HG03039 (cell line): ENCODE results near the gene SLC41A3.

ENCODE experiments used
- ATAC-seq: cut with Tn5 transposase; IDR thresholded peaks from one replicate; pipeline ENCODE4 v1.9.1; 2021; ENCODE audit warnings: mild to moderate bottlenecking, moderate library complexity; ENCODE audit not compliant: unreplicated experiment

Gene SLC41A3

GRCh38 chr3:126121074-126121473 is 37.1 kb upstream of the SLC41A3 start:
- no peak for ATAC-seq

DNA sequence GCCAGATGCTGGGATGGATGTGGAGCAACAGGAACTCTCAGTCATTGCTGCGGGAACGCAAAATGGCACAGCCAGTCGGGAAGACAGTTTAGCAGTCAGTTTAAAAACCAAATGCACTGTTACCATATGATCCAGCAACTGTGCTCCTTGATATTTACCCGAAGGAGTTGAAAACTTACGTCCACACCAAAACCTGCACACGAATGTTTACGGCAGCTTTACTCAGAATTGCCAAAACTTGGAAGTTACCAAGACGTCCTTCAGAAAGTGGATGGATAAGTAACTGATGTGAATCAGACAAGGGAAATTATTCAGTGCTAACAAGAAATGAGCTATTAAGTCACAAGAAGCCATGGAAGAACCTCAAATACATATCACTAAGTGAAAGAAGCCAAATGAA is 36.1 kb upstream of the SLC41A3 start:
- no peak for ATAC-seq

DNA sequence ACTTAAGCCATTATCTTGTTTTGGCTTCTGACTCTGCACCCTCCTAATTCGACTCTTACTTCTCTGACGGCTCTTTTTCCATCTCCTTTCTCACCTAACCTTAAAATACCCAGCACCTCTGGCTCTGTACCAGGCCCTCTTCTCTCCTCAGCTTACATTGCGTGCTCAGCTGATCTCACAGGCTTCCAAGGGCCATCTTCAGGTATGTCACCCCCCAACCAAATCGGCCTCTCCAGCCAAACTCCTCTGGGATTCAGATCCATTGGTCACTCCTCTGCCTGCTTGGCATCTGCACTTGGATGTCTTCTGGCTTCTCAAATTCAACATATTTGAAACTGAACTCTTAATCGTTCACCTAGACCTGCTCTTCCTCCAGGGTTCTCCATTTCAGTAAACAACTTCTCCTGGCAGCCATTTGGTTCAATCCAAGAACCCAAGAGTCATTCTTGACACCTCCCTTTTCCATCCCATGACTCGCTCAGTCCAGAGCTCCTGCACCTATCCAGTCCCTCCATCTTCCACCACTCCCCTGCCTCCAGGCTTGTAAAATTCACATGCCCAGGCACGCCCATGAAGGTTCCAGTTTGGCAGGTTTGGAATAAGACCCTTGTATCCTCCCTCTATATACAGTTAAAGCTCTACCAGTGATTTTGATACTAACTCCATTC is 35.2 kb upstream of the SLC41A3 start:
- no peak for ATAC-seq

- no peak for ATAC-seq
Measured at GRCh38 chr3:126118591-126118990, 34.7 kb upstream of the SLC41A3 start.

DNA sequence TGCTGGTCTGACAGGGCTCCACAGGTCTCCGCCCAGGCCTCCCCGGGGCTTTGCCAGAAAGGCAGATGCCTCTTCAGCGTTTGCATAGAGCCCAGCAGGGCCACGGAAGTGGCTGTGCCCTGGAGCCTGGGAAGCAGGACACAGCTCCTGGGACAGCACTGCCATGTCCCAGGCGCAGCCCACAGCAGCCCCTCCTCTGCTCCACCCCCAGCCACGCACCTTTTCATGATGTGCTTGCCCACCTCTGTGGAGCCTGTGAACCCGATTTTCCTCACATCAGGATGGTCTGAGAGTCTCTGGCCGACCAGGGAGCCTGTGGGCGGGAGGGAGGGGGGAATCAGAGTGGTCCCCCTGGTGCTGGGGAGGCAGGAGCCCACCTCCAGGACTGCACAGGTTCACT is 33.9 kb upstream of the SLC41A3 start:
- no peak for ATAC-seq

DNA sequence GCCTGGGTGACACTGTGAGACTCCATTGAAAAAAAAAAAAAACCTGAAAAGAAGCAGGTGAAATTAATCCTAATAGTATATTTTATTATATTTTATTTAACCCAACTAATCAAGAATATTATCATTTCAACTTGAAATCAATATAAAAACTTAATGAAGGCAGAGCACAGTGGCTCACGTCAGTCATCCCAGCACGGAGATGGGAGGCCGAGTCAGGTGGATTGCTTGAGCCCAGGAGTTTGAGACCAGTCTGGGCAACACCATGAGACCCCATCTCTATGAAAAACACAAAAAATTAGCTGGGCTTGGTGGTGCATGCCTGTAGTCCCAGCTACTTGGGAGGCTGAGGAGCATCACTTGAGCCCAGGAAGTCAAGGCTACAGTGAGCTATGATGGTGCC is 33.3 kb upstream of the SLC41A3 start:
- ATAC-seq = no peak

DNA sequence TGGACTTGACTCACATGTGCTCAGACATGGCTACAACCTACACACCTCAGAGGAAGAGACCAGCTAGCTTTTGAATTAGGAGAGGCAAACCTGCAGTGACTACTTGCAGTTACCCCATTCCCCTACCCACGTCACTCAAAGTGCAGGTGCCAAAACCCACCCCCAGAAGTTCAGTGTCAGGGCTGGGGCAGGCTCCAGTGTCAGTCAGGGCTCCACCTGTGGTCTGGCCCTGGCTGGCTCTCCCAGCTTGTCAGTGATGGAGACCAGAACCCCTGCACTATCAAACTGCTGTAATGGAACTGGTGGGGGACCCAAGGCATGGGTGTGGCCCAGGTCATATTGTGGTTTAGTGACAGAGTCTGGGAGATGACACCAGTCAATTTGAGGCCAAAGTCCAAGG is 32.6 kb upstream of the SLC41A3 start:
- no peak for ATAC-seq

DNA sequence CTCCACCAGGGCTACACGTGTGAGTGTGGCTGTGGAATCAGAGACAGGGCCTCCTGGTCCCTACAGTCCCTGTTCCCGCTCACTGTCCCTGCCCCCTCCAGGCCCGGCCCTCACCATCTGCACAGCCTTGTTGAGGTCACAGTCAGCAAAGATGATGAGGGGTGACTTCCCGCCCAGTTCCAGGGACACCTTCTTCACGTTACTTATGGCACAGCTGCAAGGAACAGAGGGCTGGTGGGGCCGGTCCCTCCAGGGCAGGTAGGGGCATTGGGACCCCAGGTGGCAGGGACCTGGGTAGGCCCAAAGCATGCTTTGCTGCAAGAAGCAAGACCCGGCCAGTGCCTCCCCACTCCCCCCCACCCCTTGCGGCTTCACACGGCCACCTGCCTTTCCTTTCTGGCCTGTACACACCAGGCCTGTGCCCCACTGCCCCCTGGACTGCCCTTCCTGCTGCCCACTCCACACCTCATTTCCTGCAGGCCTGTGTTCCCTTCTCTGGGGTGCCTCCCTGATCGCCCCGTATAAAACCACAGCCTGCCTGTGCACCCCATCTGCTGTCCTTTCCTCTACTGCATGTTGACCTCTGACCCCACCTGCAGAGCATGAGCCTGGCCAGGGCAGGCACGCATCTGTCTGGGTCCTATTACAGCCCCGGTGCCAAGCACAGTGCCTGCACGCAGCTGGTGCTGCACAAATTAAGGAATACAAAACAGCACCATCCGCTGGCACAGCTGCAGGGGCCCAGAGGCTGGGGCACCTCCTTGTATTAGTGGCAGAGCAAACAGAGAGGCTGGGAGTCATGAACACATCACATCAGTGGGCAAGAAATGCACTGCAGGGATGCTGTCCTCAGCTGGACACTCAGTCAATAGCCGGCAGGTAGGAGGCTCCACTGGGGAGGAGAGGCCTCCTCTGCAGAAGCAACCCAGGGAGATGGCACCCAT is 30.8 kb upstream of the SLC41A3 start:
- no peak for ATAC-seq

- no peak for ATAC-seq
Measured at GRCh38 chr3:126113733-126114442, 30.0 kb upstream of the SLC41A3 start.

- no peak for ATAC-seq
Measured at GRCh38 chr3:126113238-126113555, 29.3 kb upstream of the SLC41A3 start.

DNA sequence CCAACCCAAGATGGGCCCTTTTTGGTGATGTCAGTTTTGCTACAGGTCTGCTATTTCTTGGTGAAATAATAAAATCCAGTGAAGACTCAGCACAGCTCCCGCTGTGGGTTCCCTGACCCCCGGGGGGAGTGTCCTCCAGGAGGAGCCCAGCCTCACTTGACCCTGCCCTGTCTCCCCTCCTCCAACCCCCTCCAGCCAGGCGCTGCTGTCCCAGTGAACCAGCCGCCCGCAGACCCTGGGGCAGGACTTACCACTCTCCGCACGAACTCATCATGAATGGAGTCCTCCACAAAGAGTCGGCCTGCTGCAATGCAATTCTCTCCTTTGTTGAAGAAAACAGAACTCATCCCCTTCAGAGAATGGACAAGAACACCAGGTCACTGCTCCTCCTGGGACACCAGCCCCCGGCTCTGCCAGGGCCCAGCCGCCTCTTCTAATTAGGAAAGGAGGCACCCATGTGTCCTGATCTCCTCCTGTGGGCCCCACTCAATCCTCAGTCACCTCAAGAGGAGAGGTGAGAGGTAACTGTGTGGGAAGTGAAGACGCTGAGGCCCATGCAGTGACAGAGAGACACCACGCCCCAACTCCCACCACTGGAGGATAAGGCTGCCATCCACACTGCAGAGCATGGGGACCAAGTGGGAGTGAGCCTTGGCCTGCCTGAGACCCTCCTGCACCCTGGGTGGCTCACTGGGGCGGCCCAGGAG is 28.8 kb upstream of the SLC41A3 start:
- ATAC-seq = no peak

GRCh38 chr3:126111566-126112475 is 27.9 kb upstream of the SLC41A3 start:
- ATAC-seq = no peak

- no peak for ATAC-seq
Measured at GRCh38 chr3:126111126-126111551, 27.2 kb upstream of the SLC41A3 start.

DNA sequence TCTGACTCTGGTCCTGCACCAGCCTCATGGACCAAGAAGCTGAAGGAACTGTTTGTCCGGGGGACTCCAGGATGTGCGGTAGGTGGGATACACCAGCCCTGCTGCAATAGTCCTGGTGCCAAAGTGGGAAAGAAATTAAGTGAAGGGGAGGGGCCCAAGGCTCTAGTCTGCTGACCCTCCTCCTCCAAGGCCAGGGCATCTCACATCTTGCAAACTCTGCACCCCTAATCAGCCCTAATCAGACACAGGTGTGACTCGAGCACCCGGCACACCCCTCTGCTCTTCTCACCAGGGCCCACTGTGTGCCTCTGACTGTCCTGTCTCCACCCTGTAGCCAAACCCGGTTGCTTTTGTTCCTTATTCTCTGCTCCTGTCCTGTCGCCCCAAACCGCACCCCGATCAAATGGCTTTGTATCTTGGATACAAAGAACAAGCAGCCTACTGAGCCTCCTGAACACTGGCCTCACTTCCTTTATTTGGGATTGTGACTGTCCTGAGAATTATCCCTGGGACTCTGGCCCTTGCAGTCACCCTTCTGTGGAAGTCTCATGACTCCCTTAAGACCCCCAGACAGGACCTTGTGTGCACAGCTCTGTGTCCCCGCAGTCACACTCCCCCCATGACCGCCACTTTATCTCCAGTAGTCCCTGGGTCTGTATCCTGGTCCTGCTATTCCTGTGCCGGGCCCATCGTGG is 26.7 kb upstream of the SLC41A3 start:
- ATAC-seq = no peak

GRCh38 chr3:126109880-126110235 is 25.9 kb upstream of the SLC41A3 start:
- no peak for ATAC-seq

DNA sequence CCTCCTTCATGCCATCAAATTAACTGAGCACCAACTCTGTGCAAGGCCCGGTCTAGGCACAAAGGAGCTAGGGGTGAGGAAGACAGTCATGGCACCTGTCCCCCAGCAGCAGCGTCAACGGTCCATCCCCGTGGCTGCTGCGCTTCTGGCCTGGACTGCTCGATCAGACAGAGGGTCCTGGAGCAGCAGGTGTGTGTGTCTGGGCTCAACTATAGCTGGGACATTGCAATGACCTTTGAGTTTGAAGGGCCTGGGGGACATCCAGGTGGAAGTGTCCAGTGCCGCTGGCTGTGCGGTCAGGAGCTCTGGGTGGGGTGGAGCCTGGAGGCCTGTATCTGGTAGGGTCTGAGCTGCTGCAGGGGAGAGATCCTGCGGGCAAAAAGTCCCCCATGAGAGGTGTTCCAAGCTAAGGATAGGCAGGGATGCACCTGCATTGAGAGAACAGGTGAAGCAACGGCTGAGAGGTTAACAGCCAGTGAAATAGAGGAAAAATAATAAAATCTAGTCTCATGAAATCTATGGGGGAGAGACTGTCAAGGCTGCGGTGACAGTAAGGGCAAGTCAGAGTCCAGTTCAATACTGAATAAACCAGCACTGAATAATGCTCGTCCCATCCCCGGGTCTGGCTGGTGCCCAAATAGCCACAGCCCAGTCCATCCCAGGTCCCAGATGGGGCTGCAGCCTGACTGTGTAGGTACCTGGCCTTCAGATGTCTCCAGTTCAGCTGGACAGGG is 25.4 kb upstream of the SLC41A3 start:
- ATAC-seq = no peak

DNA sequence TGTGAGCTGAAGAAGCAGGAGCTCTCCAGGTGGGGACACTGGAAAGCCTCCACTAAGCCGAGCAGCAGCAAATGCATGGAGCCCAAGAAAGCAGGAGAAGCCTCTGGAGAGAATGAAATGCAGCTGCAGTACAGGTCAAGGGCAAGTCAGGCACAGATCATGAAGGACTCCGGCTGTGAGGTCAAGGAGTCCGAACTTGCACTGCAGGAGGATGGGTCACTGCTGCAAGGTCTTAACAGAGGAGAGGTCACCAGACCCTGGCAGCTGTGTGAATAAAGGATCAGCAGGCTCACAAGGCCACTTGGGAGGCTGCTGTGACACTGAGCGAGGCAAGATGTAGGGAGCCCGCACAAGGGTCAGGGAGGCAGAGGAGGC is 24.7 kb upstream of the SLC41A3 start:
- no peak for ATAC-seq

DNA sequence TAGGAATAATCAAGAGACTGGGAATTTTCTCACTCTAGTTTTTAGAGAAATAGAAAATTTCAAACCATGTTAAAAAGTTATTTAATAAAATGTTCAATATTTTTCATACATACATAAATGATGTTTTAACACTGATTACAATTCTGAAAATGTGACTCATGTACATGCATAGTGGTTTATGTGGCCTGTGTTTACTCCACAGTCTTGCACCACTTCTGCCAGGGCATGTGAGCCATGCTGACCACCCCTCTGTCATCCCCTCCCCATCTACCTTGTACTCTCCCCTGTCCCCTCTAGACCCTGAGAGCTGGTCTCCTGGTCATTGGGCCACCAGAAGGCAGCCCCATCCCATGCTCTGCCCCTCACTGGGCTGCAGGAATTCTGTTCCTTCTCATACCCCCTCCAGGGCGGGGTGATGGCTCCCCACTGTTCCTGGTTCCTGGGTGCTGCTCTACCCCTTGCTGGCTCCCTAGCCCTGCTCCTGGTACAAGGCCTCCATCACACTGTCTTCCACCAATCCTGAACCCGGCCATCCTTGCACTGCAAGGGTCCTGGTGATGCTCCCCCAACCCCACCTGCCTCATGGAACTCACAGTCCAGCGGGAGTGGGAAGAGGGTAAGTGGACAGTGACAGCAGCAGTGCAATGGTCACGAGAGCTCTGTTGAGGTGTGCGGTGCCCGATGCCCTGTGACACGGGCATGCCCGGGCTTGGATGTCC is 24.2 kb upstream of the SLC41A3 start:
- no peak for ATAC-seq
